IMR-90 (cell line): ENCODE data around the gene CUL7. TPM values are rescaled to one million over a fixed set of nuclear protein-coding genes. Genes with fewer than 3 reads are reported as not detected.
A peak's percentile ranks its signal among the peaks of the same experiment; 100 is the strongest.

Experiments
- ATAC-seq: fragments of 200-7000 bp; cut with Tn5 transposase; 2 replicates; pipeline ENCODE4 v1.9.1; 2020; ENCODE audit warnings: low read depth, mild to moderate bottlenecking, moderate library complexity
- BruUV-seq: library from RNA; stranded (reverse); fragments of 400-500 nt; replicated peaks from 2 replicates; lab custom pipeline; 2021; lab: Mats Ljungman, UMichigan
- CTCF ChIA-PET: fragments of 300-600 bp; formaldehyde crosslinking; extraction: SDS; loops from one replicate; lab custom pipeline; 2021; ENCODE audit warnings: antibody characterized with exemption; lab: Yijun Ruan, JAX
- POLR2A ChIA-PET: fragments of 300-600 bp; sonication (Branson Sonifier 250); formaldehyde crosslinking; loops from one replicate; lab custom pipeline; 2022; ENCODE audit warnings: antibody characterized with exemption; ENCODE audit not compliant: unreplicated experiment; lab: Charles Lee
- DNase-seq: peaks from one replicate; pipeline ENCODE4 v3.0.0; 2013
- H2AFZ ChIP-seq: replicated peaks from 2 replicates; pipeline ENCODE3; 2013; ENCODE audit warnings: low read length, mild to moderate bottlenecking; ENCODE audit not compliant: poor library complexity
- H2AK5ac ChIP-seq: 2 replicates; pipeline ENCODE4 v1.6.1; 2013; ENCODE audit warnings: low read depth, low read length, inconsistent platforms
- H2AK9ac ChIP-seq: replicated peaks from 2 replicates; pipeline ENCODE3; 2013; ENCODE audit warnings: mild to moderate bottlenecking, low read depth, low read length, moderate library complexity; ENCODE audit not compliant: poor library complexity
- H2BK120ac ChIP-seq: 2 replicates; pipeline ENCODE4 v1.6.1; 2013; ENCODE audit warnings: low read depth, low read length, inconsistent platforms
- H2BK15ac ChIP-seq: 3 replicates; pipeline ENCODE4 v1.6.1; 2013; ENCODE audit warnings: low read depth, low read length, inconsistent platforms
- H2BK20ac ChIP-seq: 2 replicates; pipeline ENCODE4 v1.6.1; 2013; ENCODE audit warnings: low read depth, mild to moderate bottlenecking, inconsistent platforms, low read length, moderate library complexity
- H2BK5ac ChIP-seq: 2 replicates; pipeline ENCODE4 v1.6.1; 2013; ENCODE audit warnings: mild to moderate bottlenecking, low read depth, low read length, inconsistent platforms; ENCODE audit not compliant: poor library complexity, severe bottlenecking
- H3K14ac ChIP-seq: replicated peaks from 2 replicates; pipeline ENCODE4 v1.6.1; 2013; ENCODE audit warnings: low read depth, low read length, inconsistent platforms
- H3K18ac ChIP-seq: 2 replicates; pipeline ENCODE4 v1.6.1; 2013; ENCODE audit warnings: low read depth, low read length, control low read depth
- H3K23ac ChIP-seq: 2 replicates; pipeline ENCODE4 v1.6.1; 2013; ENCODE audit warnings: low read depth, low read length, inconsistent platforms
- H3K27ac ChIP-seq: 2 replicates; pipeline ENCODE4 v1.5.1; 2013; ENCODE audit warnings: mild to moderate bottlenecking, control low read depth, low read length; ENCODE audit not compliant: insufficient read depth
- H3K27me3 ChIP-seq: 2 replicates; pipeline ENCODE4 v1.6.1; 2013; ENCODE audit warnings: low read length; ENCODE audit not compliant: control insufficient read depth, insufficient read depth
- H3K36me3 ChIP-seq: 2 replicates; pipeline ENCODE4 v1.6.1; 2013; ENCODE audit warnings: low read length, mixed read lengths; ENCODE audit not compliant: control insufficient read depth, insufficient read depth
- H3K4ac ChIP-seq: 2 replicates; pipeline ENCODE4 v1.6.1; 2013; ENCODE audit warnings: low read depth, low read length, inconsistent platforms
- H3K4me1 ChIP-seq: 2 replicates; pipeline ENCODE4 v1.6.1; 2013; ENCODE audit warnings: low read length, mixed read lengths; ENCODE audit not compliant: control insufficient read depth, insufficient read depth
- H3K4me2 ChIP-seq: 2 replicates; pipeline ENCODE4 v1.6.1; 2013; ENCODE audit warnings: low read depth, mild to moderate bottlenecking, control low read depth, low read length, moderate library complexity
- H3K4me3 ChIP-seq: 2 replicates; pipeline ENCODE4 v1.5.1; 2013; ENCODE audit warnings: low read depth, mild to moderate bottlenecking, control low read depth, low read length, moderate library complexity; ENCODE audit not compliant: insufficient read depth
- H3K56ac ChIP-seq: 2 replicates; pipeline ENCODE4 v1.6.1; 2013; ENCODE audit warnings: low read length, inconsistent platforms; ENCODE audit not compliant: insufficient read depth; ENCODE audit errors: extremely low read depth
- H3K79me1 ChIP-seq, 2 experiments: 2 replicates each; pipeline ENCODE4 v1.6.1; 2013; ENCODE audit warnings: low read length in 2 of 2, inconsistent platforms in 1 of 2, low read depth in 1 of 2
- H3K9ac ChIP-seq: 2 replicates; pipeline ENCODE4 v1.6.1; 2013; ENCODE audit warnings: low read depth, low read length, control low read depth
- H3K9me1 ChIP-seq: 2 replicates; pipeline ENCODE4 v1.6.1; 2013; ENCODE audit warnings: low read length, inconsistent platforms; ENCODE audit not compliant: insufficient read depth
- H3K9me3 ChIP-seq: 2 replicates; pipeline ENCODE4 v1.6.1; 2013; ENCODE audit warnings: low read length; ENCODE audit not compliant: control insufficient read depth, insufficient read depth
- H4K20me1 ChIP-seq: 2 replicates; pipeline ENCODE4 v1.6.1; 2013; ENCODE audit warnings: low read length, inconsistent platforms; ENCODE audit not compliant: insufficient read depth
- H4K5ac ChIP-seq: 2 replicates; pipeline ENCODE4 v1.6.1; 2013; ENCODE audit warnings: mild to moderate bottlenecking, low read depth, low read length, control low read depth
- H4K8ac ChIP-seq, 2 experiments: 2 replicates each; pipeline ENCODE4 v1.6.1; 2013; ENCODE audit warnings: low read depth in 2 of 2, low read length in 2 of 2, control low read depth in 1 of 2, inconsistent platforms in 1 of 2
- H4K91ac ChIP-seq: 2 replicates; pipeline ENCODE4 v1.6.1; 2013; ENCODE audit warnings: low read depth, low read length, inconsistent platforms; ENCODE audit not compliant: insufficient read depth
- CTCF ChIP-seq: conservative IDR thresholded peaks from 2 replicates; pipeline ENCODE4 v1.5.1; 2012; ENCODE audit warnings: mild to moderate bottlenecking, low read depth, low read length, improper control_type of control experiment
- ELK1 ChIP-seq: fragments of 150-350 bp; IDR thresholded peaks from 2 replicates; pipeline ENCODE4 v1.6.1; 2016; ENCODE audit warnings: low read depth, mild to moderate bottlenecking, low read length, moderate library complexity, borderline replicate concordance
- MAZ ChIP-seq: IDR thresholded peaks from 2 replicates; pipeline ENCODE4 v1.6.1; 2012; ENCODE audit warnings: low read depth, mild to moderate bottlenecking, low read length, improper control_type of control experiment, moderate library complexity, borderline replicate concordance
- MXI1 ChIP-seq: IDR thresholded peaks from 2 replicates; pipeline ENCODE4 v1.6.1; 2012; ENCODE audit warnings: low read depth, mild to moderate bottlenecking, low read length, moderate library complexity, borderline replicate concordance
- SMC3 ChIP-seq: fragments of 150-350 bp; IDR thresholded peaks from 2 replicates; pipeline ENCODE4 v1.6.1; 2016; ENCODE audit warnings: low read depth, mild to moderate bottlenecking, antibody characterized with exemption, low read length, moderate library complexity
- USF2 ChIP-seq: fragments of 150-350 bp; IDR thresholded peaks from 2 replicates; pipeline ENCODE4 v1.6.1; 2017; ENCODE audit warnings: mild to moderate bottlenecking, antibody characterized with exemption, low read length, low read depth
- WGBS, 2 experiments: methylation state at CpG; one replicate each; pipeline versions ENCODE4 v1.1.5 to v1.1.7; 2013; ENCODE audit warnings: missing lambda C conversion rate in 2 of 2; ENCODE audit not compliant: insufficient read length in 1 of 2; ENCODE audit errors: extremely low coverage in 2 of 2; 5-methylcytosine and 5-hydroxymethylcytosine counted together
- dilution Hi-C: fragments of 300-500 bp; cut with HindIII; formaldehyde crosslinking; loops from one replicate; pipeline ENCODE4 v1.14.3; 2018; ENCODE audit warnings: low sequenced_read_pairs; ENCODE audit not compliant: unreplicated experiment
- in situ Hi-C: fragments of 300-500 bp; cut with MboI; formaldehyde crosslinking; loops from 3 replicates; pipeline ENCODE4 v1.14.3; 2019; ENCODE audit warnings: low sequenced_read_pairs, inconsistent platforms, mixed read lengths
- intact Hi-C: fragments of 100-400 bp; cut with micrococcal nuclease; formaldehyde crosslinking; loops from 2 replicates; pipeline ENCODE4 v1.10.0; 2022
- polyA plus RNA-seq, 3 experiments: library from polyadenylated mRNA; depleted of rRNA; stranded (reverse); fragments of >200 nt; gene quantifications; 2 replicates each; pipeline ENCODE4 v1.2.3, GENCODE V29; 2012; ENCODE audit warnings: low replicate concordance in 1 of 3
- total RNA-seq: library from RNA; depleted of rRNA; stranded (reverse); fragments of >200 nt; gene quantifications from 2 replicates; pipeline ENCODE4 v1.2.3, GENCODE V29; 2012

The CUL7 gene
- total and polyA plus RNA-seq, 2 of the 4 experiments (the other 2 are of a cell fraction): 38.0 to 39.3 TPM

GRCh38 chr6:43089874-43090558, 36.4 kb upstream of the CUL7 start (continued):
- TF ChIP-seq MXI1 (no peak), SMC3 (no peak)

- Histone ChIP-seq H2BK120ac (no peak overlapping the region), H3K9ac (0 out of 2 replicates have a peak overlapping the region, but pooled peaks have one; percentile 12), H3K18ac (peak overlapping the region; percentile 22; the same call in 1 of the 2 replicates), H3K4me3 (no peak overlapping the region), H3K27ac (peak overlapping the region; percentile 65; the same call in 1 of the 2 replicates), H4K5ac (0 out of 2 replicates have a peak overlapping the region, but pooled peaks have one; percentile 26), H3K27me3 (no peaks in the 10 kb centered on the region), H4K8ac (peak overlapping the region in 1 of 2 experiments; percentile 72; a peak in 2 of 4 replicates), H2AK5ac (peak overlapping the region; percentile 33), H3K4ac (peak overlapping the region; percentile 31), H2BK5ac (peak overlapping the region; percentile 25), H4K91ac (no peak overlapping the region), H2BK20ac (no peak overlapping the region), H2AFZ (no peak overlapping the region), H3K56ac (no peak overlapping the region), H3K36me3 (no peaks in the 10 kb centered on the region), H3K9me1 (peaks cover 13% of the 10 kb centered on the region), H3K4me1 (peaks cover 32% of the 10 kb centered on the region), H2AK9ac (no peak overlapping the region), H3K14ac (0 out of 2 replicates have a peak overlapping the region, but pooled peaks have one; percentile 18), H3K23ac (0 out of 2 replicates have a peak overlapping the region, but pooled peaks have one; percentile 3), H3K9me3 (no peaks in the 10 kb centered on the region), H3K79me1 (peaks cover 42 to 92% of the 10 kb centered on the region in 2 experiments), H2BK15ac (no peak overlapping the region), H3K4me2 (peak overlapping the region; percentile 3; the same call in 1 of the 2 replicates), H4K20me1 (peaks cover 70% of the 10 kb centered on the region)
- CTCF ChIA-PET: no interaction called here
- in situ Hi-C loops: no loop called here
- no TSS peak for BruUV-seq
- POLR2A ChIA-PET: no interaction called here
- intact Hi-C loops: no loop called here
- no peak for ATAC-seq
- WGBS, 2 experiments: no CpG with 5 or more reads among the region's 4 CpGs
- dilution Hi-C loops: no loop called here
- DNase-seq: no peak
- no peak for TF ChIP-seq MAZ
- TF ChIP-seq CTCF: no peak
- no peak for TF ChIP-seq ELK1
- TF ChIP-seq SMC3: no peak
- TF ChIP-seq USF2: no peak
- TF ChIP-seq MXI1: no peak
Measured at GRCh38 chr6:43089467-43089866, 35.8 kb upstream of the CUL7 start.
